HG03469 (cell line): ENCODE results near the gene GABRE.

Experiments used
- ATAC-seq: cut with Tn5 transposase; IDR thresholded peaks from one replicate; pipeline ENCODE4 v1.9.1; 2021; ENCODE audit warnings: mild to moderate bottlenecking, moderate library complexity, moderate number of reproducible peaks; ENCODE audit not compliant: unreplicated experiment

The GABRE gene

GRCh38 chrX:151974336-151975227 is at the start of gene GABRE:
GABRE (minus strand) TSS chrX:151974676; CDS start chrX:151974625, 51 bp downstream.
- no peak for ATAC-seq

GRCh38 chrX:152020888-152021287 is 46.4 kb upstream of the GABRE start:
- ATAC-seq: no peak

- ATAC-seq: no peak
Measured at GRCh38 chrX:151999813-152000212, 25.3 kb upstream of the GABRE start.

- ATAC-seq: no peak
Measured at GRCh38 chrX:151997539-151997938, 23.1 kb upstream of the GABRE start.

- no peak for ATAC-seq
Measured at GRCh38 chrX:151996347-151996746, 21.9 kb upstream of the GABRE start.

GRCh38 chrX:151994476-151994875 is 20.0 kb upstream of the GABRE start:
- ATAC-seq: no peak

GRCh38 chrX:151988706-151989299 is 14.3 kb upstream of the GABRE start:
- ATAC-seq: no peak

GRCh38 chrX:151987108-151987507 is 12.6 kb upstream of the GABRE start:
- no peak for ATAC-seq

GRCh38 chrX:151985955-151986354 is 11.5 kb upstream of the GABRE start:
- no peak for ATAC-seq

- ATAC-seq: no peak
Measured at GRCh38 chrX:151985531-151985930, 11.1 kb upstream of the GABRE start.

- no peak for ATAC-seq
Measured at GRCh38 chrX:151984902-151985301, 10.4 kb upstream of the GABRE start.

GRCh38 chrX:151984328-151984727 is 9.9 kb upstream of the GABRE start:
- ATAC-seq: no peak

- ATAC-seq: no peak
Measured at GRCh38 chrX:151983186-151983585, 8.7 kb upstream of the GABRE start.

- ATAC-seq: no peak
Measured at GRCh38 chrX:151982222-151982621, 7.7 kb upstream of the GABRE start.

GRCh38 chrX:151981129-151981528 is 6.7 kb upstream of the GABRE start:
- no peak for ATAC-seq

GRCh38 chrX:151977923-151978322 is 3.4 kb upstream of the GABRE start:
- ATAC-seq: no peak

- ATAC-seq: no peak
Measured at GRCh38 chrX:151977009-151977408, 2.5 kb upstream of the GABRE start.

GRCh38 chrX:151975736-151976275 is 1.3 kb upstream of the GABRE start:
- ATAC-seq: no peak

GRCh38 chrX:151975228-151975593 is 735 bp upstream of the GABRE start:
- no peak for ATAC-seq

- ATAC-seq: no peak
Measured at GRCh38 chrX:151973851-151974335, 583 bp downstream of the GABRE start.

- ATAC-seq: no peak
Measured at GRCh38 chrX:151973060-151973661, 1.3 kb downstream of the GABRE start.
